Activated naive CD4-positive, alpha-beta T cell (primary cell): ENCODE measurements around the gene CYP21A2.

ENCODE experiments used
- DNase-seq, 4 experiments: peaks; one replicate each; lab custom pipeline; 2025; lab: John Stamatoyannopoulos, UW

CYP21A2 gene

DNA sequence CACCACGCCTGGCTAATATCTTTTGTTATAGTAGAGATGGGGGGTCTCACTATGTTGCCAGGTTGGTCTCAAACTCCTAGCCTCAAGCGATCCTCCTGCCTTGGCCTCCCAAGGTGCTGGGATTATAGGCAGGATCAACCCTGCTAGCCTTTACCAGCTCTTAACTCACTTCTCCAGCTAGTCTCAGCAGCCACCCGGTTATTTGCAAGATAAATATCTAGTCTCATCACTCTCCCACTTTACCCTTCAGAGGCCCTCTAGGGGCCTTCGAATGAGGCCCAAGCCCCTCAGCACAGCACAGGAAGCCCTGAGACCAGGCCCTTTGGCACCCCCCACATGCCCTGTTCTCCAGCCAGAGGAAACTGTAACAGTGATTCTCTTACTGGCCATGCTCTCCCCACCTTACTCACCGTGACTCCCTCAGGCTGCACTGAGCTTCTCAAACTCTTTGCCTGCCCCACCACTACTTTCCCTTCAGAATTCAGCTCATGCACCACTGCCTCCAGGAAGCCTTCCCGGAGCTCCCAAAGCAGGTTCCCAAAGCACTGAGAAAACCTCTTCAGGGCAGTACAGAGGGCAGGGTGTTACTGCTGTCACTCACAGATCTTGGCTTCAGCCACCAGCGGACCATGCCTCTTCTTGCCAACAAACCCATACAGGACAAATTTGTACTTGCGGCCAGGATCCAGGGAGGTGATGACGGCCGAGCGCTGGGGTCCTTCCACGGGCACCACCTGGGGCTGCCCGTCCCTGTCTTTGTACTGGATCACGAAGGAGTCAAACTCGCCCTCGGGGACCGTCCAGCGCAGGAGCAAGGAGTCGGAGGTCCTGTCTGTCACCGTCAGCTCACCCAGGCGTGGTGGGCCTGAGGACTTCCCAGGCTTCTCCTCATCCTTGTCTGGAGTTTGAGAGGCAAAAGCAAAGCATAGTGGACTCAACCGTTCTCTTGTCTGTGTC is 45.9 kb downstream of the CYP21A2 start:
- no peak for DNase-seq

GRCh38 chr6:32084780-32085179 is 46.6 kb downstream of the CYP21A2 start:
- no peak for DNase-seq

DNA sequence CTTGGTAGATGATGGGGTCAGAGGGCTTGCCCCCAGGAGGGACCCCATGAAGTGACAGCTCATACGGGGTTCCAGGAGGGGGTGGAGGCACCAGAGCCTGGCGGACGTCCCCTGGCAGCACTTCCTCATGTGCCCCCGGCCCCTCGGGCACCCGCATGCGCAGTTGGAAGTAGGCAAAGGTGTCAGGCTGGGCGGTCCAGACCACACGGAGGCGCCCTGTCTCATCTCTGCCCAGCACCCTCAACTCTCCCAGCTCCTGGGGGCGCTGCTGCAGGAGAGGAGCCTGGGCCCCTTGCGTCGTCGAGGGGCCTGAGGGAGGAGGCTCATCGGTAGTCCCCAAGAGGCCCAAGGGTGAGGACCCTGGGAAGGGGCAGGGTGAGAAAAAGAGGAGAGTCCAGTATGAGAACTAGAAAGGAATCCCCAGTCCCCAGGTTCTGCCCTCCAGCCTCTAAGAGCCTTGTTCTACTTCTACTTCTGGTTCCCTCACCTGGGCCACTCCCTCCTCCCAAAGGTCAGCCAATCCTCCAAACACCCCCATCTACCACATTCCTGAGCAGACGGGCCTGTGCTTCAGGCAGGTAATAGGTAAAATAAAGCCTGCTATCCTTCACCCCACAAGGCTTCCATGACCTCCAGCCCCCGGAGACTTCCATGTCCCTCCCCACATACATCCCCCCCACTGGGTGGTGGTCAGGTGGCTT is 47.7 kb downstream of the CYP21A2 start:
- DNase-seq, result no peak

DNA sequence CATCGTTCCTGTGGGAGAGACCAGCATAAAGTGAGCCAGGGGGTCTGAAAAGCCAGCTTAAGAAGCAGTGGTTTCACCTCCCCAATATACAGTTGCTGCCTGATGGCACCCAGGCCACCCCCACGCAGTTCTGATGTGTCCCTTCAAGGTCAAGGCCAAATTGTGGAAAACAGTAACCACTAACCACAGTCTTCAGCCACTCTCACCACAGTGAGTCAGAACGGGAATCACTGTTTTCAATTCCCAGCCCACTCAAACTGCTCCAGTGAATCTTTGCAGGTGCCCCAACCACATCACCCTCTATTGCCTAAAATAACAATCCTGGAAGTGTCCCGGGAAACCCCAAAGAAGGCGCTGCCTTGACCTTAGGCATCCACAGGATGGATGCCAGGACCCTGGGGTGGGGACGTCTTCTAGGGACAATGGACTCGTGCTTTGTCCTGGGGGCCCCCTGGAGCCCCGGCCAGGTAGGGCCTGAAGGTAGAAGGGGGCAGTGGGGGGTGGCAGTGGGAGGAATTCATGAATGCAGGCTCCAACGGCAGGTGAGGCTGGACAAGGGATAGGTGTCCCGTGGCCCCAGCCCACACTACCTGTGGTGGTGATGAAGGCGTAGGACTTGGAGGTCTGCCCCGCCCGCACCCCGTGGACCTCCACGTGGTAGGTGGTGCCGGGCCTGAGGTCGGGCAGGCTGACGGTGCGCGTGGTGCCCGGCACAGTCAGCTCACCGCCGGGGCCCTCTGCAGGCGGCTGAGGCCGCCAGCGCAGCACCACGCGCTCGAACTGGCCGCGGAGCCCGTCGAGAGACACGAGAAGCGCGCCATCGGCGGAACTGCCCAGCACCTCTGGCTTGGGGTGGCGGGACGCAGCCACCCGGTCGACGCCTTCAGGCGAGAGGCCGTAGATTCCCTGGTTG is 48.7 kb downstream of the CYP21A2 start:
- DNase-seq, result no peak

- DNase-seq, result peak; percentile 15 to 69 (median 37)
Observed at GRCh38 chr6:32087574-32088486, 49.6 kb downstream of the CYP21A2 start.

DNA sequence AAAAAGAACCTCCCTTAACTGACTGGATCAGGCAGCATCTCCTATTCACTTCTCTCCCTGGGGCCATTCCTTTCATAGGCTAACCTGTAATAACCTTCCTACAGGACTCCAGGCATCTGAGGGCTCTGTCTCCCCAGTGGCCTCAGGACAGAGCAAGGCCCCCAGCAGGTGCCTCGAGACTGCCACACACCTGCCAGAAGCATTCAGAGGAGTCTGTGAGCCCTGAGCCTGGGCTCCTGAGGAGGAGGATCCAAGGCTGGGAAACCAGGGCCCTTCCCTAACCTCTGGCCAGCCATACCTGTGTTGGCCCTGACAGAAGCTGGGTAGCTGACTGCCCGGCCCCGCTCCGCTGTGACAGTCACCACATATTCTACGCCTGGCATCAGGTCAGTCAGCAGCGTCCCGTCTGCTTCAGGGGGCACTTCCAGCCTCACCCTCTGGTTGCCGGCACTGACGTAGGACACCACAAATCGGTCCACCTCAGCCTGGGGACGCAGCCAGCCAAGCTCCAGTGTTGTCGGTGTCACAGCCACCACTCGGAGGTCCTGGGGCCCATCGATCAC is 50.4 kb downstream of the CYP21A2 start:
- DNase-seq, result no peak

GRCh38 chr6:32089082-32089828 is 51.0 kb downstream of the CYP21A2 start:
- DNase-seq, result no peak
